Uterus (tissue), 4 donors: ENCODE measurements around the gene MAVS. TPM values are rescaled to one million over a fixed set of nuclear protein-coding genes. Genes with fewer than 3 reads are reported as not detected.

ENCODE experiments used
- DNase-seq, 2 donors: peaks; one replicate each; pipeline ENCODE4 v3.0.0-alpha.2; 2019 to 2020
- H3K27ac ChIP-seq, 2 donors: fragments of 200-600 bp; sonication (generic); 1 replicate in 1 of 2; 2 replicates in 1 of 2; pipeline ENCODE4 v1.5.1; 2016 to 2018
- H3K27me3 ChIP-seq, 2 donors: fragments of 200-600 bp; sonication (generic); one replicate each; pipeline ENCODE4 v1.5.1; 2018 to 2019; ENCODE audit warnings: control low read depth in 1 of 2
- H3K36me3 ChIP-seq, 2 donors: fragments of 200-600 bp; sonication (generic); one replicate each; pipeline ENCODE4 v1.5.1; 2019; ENCODE audit warnings: control low read depth in 1 of 2
- H3K4me1 ChIP-seq, 2 donors: fragments of 200-600 bp; sonication (generic); one replicate each; pipeline ENCODE4 v1.5.1; 2018 to 2019; ENCODE audit warnings: control low read depth in 1 of 2
- H3K4me3 ChIP-seq, 2 donors: fragments of 200-600 bp; sonication (generic); 1 replicate in 1 of 2; 2 replicates in 1 of 2; pipeline ENCODE4 v1.5.1; 2018 to 2019; ENCODE audit warnings: mild to moderate bottlenecking in 1 of 2
- H3K9me3 ChIP-seq, 2 donors: fragments of 200-600 bp; sonication (generic); one replicate each; pipeline ENCODE4 v1.5.1; 2019; ENCODE audit warnings: control low read depth in 1 of 2
- POLR2A ChIP-seq, 2 donors: fragments of 450-650 bp; IDR thresholded peaks; one replicate each; pipeline ENCODE4 v1.6.1; 2016; ENCODE audit warnings: antibody characterized with exemption in 2 of 2, mild to moderate bottlenecking in 1 of 2, moderate library complexity in 1 of 2
- intact Hi-C: fragments of 100-400 bp; cut with DNase I; formaldehyde crosslinking; loops from one replicate; pipeline ENCODE4 v1.15.1; 2023; ENCODE audit warnings: low total_unique reads
- total RNA-seq, 4 donors: library from RNA; depleted of rRNA in 3 of 4; stranded (reverse); fragments of >200 nt in 3 of 4; gene quantifications; one replicate each; pipeline versions ENCODE4 v1.1.0 to v1.2.4, GENCODE V29; 2014 to 2023
- TF ChIP-seq, protein P1 (sequence below), 4 experiments: fragments of 200-600 bp in 2 of 4; fragments of 450-650 bp in 2 of 4; sonication (generic) in 2 of 4; IDR thresholded peaks; one replicate each; pipeline ENCODE4 v1.5.1; 2016 to 2019; ENCODE audit warnings: antibody characterized with exemption in 4 of 4, mild to moderate bottlenecking in 2 of 4, moderate library complexity in 1 of 4
- donor health status: DM: yes; HTN: yes; CAD: no.

MAVS gene
- total RNA-seq, 4 donors from 2014 or later: 7.4 to 43.2 (median 13.7) TPM

DNA sequence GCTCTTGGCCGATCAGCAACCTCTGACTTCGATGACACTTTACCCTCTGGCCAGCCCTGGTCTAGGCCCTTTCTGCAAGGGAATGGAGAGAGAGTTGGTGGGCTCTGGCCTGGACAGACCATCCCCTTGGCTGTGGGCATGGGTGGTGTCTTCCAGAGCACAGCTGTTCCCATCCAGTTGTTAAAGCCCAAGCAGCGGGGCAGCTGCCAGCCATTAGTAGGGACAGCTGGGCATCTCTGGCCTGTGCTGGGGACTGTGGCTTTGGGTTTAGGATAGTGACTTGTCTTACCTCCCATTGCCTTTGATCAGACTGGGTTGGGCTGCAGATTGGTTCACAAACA is 47.8 kb upstream of the MAVS start:
- H3K27me3 ChIP-seq: no peaks in the 10 kb centered on the region
- intact Hi-C loops: no loop called here
- TF ChIP-seq POLR2A (IDR thresholded peaks at IDR 0.05): no peak
- TF ChIP-seq, protein P1, sequence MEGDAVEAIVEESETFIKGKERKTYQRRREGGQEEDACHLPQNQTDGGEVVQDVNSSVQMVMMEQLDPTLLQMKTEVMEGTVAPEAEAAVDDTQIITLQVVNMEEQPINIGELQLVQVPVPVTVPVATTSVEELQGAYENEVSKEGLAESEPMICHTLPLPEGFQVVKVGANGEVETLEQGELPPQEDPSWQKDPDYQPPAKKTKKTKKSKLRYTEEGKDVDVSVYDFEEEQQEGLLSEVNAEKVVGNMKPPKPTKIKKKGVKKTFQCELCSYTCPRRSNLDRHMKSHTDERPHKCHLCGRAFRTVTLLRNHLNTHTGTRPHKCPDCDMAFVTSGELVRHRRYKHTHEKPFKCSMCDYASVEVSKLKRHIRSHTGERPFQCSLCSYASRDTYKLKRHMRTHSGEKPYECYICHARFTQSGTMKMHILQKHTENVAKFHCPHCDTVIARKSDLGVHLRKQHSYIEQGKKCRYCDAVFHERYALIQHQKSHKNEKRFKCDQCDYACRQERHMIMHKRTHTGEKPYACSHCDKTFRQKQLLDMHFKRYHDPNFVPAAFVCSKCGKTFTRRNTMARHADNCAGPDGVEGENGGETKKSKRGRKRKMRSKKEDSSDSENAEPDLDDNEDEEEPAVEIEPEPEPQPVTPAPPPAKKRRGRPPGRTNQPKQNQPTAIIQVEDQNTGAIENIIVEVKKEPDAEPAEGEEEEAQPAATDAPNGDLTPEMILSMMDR (IDR thresholded peaks at IDR 0.05): no peak
- peaks cover 0 to 6% of the 10 kb centered on the region in 2 donors for H3K4me1 ChIP-seq
- H3K27ac ChIP-seq: peak overlapping the region; percentile 6 to 58
- no peaks in the 10 kb centered on the region for H3K36me3 ChIP-seq
- DNase-seq: no peak
- no peaks in the 10 kb centered on the region for H3K9me3 ChIP-seq
- H3K4me3 ChIP-seq: no peak overlapping the region

DNA sequence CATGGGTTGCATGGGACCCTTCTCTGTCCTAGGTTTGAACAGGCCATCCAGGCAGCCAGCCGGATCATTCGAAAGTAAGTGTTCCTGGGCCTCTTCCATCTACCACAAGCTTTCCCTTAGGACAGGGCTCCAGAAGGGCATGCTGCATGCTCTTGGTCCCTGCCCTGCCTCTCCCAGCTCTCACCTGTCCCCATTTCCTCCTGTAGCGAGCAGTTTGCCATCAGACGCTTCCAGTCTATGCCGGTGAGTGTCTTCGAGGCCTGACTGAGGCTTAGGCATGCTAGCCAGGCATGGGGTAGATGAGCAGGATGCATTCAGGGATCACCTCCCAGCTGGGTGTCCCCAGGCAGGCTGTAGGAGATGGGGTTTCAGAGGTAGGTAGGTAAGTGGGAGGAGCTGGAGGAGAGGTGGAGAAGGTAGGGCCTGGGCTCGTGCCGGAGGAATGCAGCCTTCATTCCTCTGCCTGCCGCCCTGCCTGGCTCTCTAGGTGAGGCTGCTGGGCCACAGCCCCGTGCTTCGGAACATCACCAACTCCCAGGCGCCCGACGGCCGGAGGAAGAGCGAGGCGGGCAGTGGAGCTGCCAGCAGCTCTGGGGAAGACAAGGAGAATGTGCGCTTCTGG is 46.3 kb upstream of the MAVS start:
- Histone ChIP-seq H3K27me3 (no peaks in the 10 kb centered on the region), H3K4me3 (no peak overlapping the region), H3K36me3 (no peaks in the 10 kb centered on the region), H3K27ac (peak overlapping the region in 1 of 2 donors; percentile 58), H3K4me1 (peaks cover 0 to 6% of the 10 kb centered on the region in 2 donors), H3K9me3 (no peaks in the 10 kb centered on the region)
- TF ChIP-seq, protein P1 (IDR thresholded peaks at IDR 0.05): no peak
- no peak for TF ChIP-seq POLR2A (IDR thresholded peaks at IDR 0.05)
- DNase-seq: no peak
- intact Hi-C loops: no loop called here

DNA sequence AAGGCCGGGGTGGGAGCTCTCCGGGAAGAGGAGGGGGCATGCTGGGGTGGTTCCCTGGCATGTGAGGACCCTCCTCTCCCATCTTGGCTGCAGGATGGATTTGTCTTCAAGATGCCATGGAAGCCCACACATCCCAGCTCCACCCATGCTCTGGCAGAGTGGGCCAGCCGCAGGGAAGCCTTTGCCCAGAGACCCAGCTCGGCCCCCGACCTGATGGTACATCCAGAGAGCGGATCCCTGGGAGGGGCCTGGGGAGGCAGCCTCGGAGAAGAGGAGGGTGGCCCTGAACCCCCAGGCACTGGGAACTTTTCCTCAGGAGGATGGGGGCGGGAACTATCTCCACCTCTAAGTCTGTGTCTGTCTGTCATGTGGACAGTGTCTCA is 45.8 kb upstream of the MAVS start:
- TF ChIP-seq POLR2A (IDR thresholded peaks at IDR 0.05): no peak
- TF ChIP-seq, protein P1 (IDR thresholded peaks at IDR 0.05): no peak
- Histone ChIP-seq H3K27me3 (no peaks in the 10 kb centered on the region), H3K9me3 (no peaks in the 10 kb centered on the region), H3K4me3 (no peak overlapping the region), H3K27ac (no peak overlapping the region), H3K4me1 (peaks cover 0 to 10% of the 10 kb centered on the region in 2 donors), H3K36me3 (no peaks in the 10 kb centered on the region)
- intact Hi-C loops: no loop called here
- DNase-seq: no peak

DNA sequence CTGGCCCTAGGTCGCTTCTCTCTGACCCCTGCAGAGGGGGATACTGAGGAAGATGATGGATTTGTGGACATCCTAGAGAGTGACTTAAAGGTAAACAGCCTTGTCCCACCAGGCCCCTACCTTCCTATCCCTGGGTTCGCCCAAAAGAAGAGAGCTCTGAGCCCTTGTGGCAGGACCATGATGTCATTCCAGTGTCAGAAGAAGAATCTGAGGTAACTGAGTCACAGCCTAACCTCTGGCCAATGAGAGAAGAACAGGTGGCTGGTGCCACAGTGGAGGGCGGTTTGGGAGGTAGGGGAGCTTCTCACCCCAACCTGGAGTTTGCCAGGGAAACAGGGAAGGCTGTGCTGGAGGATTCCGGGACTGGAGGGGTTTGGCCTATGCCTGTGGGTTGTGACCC is 45.3 kb upstream of the MAVS start:
- intact Hi-C loops: no loop called here
- no peak for DNase-seq
- Histone ChIP-seq H3K4me3 (no peak overlapping the region), H3K9me3 (no peaks in the 10 kb centered on the region), H3K36me3 (no peaks in the 10 kb centered on the region), H3K4me1 (peaks cover 0 to 12% of the 10 kb centered on the region in 2 donors), H3K27me3 (no peaks in the 10 kb centered on the region), H3K27ac (no peak overlapping the region)
- no peak for TF ChIP-seq POLR2A (IDR thresholded peaks at IDR 0.05)
- TF ChIP-seq, protein P1 (IDR thresholded peaks at IDR 0.05): no peak

DNA sequence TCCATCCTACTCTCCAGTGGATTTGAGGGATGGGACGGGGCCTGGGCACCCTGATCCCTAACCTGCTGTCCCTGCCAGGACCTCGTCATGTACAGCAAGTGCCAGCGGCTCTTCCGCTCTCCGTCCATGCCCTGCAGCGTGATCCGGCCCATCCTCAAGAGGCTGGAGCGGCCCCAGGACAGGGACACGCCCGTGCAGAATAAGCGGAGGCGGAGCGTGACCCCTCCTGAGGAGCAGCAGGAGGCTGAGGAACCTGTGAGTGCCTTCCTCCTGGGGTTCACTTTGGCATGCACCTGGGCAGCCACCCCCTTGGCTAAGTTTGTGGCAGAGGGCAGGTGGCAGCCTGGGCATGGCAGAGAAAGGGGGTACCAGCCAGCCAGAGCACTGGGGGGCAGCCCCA is 44.8 kb upstream of the MAVS start:
- DNase-seq: no peak
- intact Hi-C loops: no loop called here
- no peak overlapping the region for H3K4me3 ChIP-seq
- peaks cover under 1 to 17% of the 10 kb centered on the region in 2 donors for H3K4me1 ChIP-seq
- H3K9me3 ChIP-seq: no peaks in the 10 kb centered on the region
- no peak overlapping the region for H3K27ac ChIP-seq
- no peaks in the 10 kb centered on the region for H3K27me3 ChIP-seq
- H3K36me3 ChIP-seq: no peaks in the 10 kb centered on the region
- TF ChIP-seq POLR2A (IDR thresholded peaks at IDR 0.05): no peak
- TF ChIP-seq, protein P1 (IDR thresholded peaks at IDR 0.05): no peak
